ENCODE data around the gene ERBB4.

The ERBB4 gene

GRCh38 chr2:212441821-212442220 is 96.8 kb downstream of the ERBB4 start:
- H3K4me3 ChIP-seq (ENCODE audit: low read length in 2 of 2) = no peak overlapping the region
- H3K9me3 ChIP-seq (ENCODE audit: control insufficient read depth in 2 of 2, low read length in 2 of 2) = no peaks in the 10 kb centered on the region
- H3K27ac ChIP-seq (ENCODE audit: low read depth in 2 of 2, low read length in 2 of 2) = no peak overlapping the region
- no peak overlapping the region for H3K9ac ChIP-seq (ENCODE audit: low read depth in 1 of 2, low read length in 2 of 2)
- H3K36me3 ChIP-seq (ENCODE audit: control insufficient read depth in 2 of 2, insufficient read depth in 2 of 2, low read length in 2 of 2) = no peaks in the 10 kb centered on the region
- no peaks in the 10 kb centered on the region for H3K4me1 ChIP-seq (ENCODE audit: control insufficient read depth in 2 of 2, insufficient read depth in 2 of 2, low read length in 2 of 2)
- no peaks in the 10 kb centered on the region for H3K27me3 ChIP-seq (ENCODE audit: control insufficient read depth in 2 of 2, insufficient read depth in 2 of 2, low read length in 2 of 2)

- no peaks in the 10 kb centered on the region for H3K9me3 ChIP-seq (ENCODE audit: control insufficient read depth in 2 of 2, low read length in 2 of 2)
- no peaks in the 10 kb centered on the region for H3K27me3 ChIP-seq (ENCODE audit: control insufficient read depth in 2 of 2, insufficient read depth in 2 of 2, low read length in 2 of 2)
- no peaks in the 10 kb centered on the region for H3K36me3 ChIP-seq (ENCODE audit: control insufficient read depth in 2 of 2, insufficient read depth in 2 of 2, low read length in 2 of 2)
- H3K4me3 ChIP-seq (ENCODE audit: low read length in 2 of 2) = no peak overlapping the region
- H3K27ac ChIP-seq (ENCODE audit: low read depth in 2 of 2, low read length in 2 of 2) = no peak overlapping the region
- no peaks in the 10 kb centered on the region for H3K4me1 ChIP-seq (ENCODE audit: control insufficient read depth in 2 of 2, insufficient read depth in 2 of 2, low read length in 2 of 2)
- no peak overlapping the region for H3K9ac ChIP-seq (ENCODE audit: low read depth in 1 of 2, low read length in 2 of 2)
Measured at GRCh38 chr2:212441141-212441540, 97.5 kb downstream of the ERBB4 start.

GRCh38 chr2:212428681-212429478 is 109.7 kb downstream of the ERBB4 start:
- Histone ChIP-seq H3K4me3 (ENCODE audit: low read length in 2 of 2) (no peak overlapping the region), H3K4me1 (ENCODE audit: control insufficient read depth in 2 of 2, insufficient read depth in 2 of 2, low read length in 2 of 2) (no peaks in the 10 kb centered on the region), H3K9me3 (ENCODE audit: control insufficient read depth in 2 of 2, low read length in 2 of 2) (no peaks in the 10 kb centered on the region), H3K27ac (ENCODE audit: low read depth in 2 of 2, low read length in 2 of 2) (no peak overlapping the region), H3K36me3 (ENCODE audit: control insufficient read depth in 2 of 2, insufficient read depth in 2 of 2, low read length in 2 of 2) (no peaks in the 10 kb centered on the region), H3K27me3 (ENCODE audit: control insufficient read depth in 2 of 2, insufficient read depth in 2 of 2, low read length in 2 of 2) (no peaks in the 10 kb centered on the region), H3K9ac (ENCODE audit: low read depth in 1 of 2, low read length in 2 of 2) (no peak overlapping the region)

GRCh38 chr2:212427638-212428037 is 111.0 kb downstream of the ERBB4 start:
- no peaks in the 10 kb centered on the region for H3K4me1 ChIP-seq (ENCODE audit: control insufficient read depth in 2 of 2, insufficient read depth in 2 of 2, low read length in 2 of 2)
- H3K9me3 ChIP-seq (ENCODE audit: control insufficient read depth in 2 of 2, low read length in 2 of 2) = no peaks in the 10 kb centered on the region
- H3K4me3 ChIP-seq (ENCODE audit: low read length in 2 of 2) = no peak overlapping the region
- H3K27me3 ChIP-seq (ENCODE audit: control insufficient read depth in 2 of 2, insufficient read depth in 2 of 2, low read length in 2 of 2) = no peaks in the 10 kb centered on the region
- H3K9ac ChIP-seq (ENCODE audit: low read depth in 1 of 2, low read length in 2 of 2) = no peak overlapping the region
- no peaks in the 10 kb centered on the region for H3K36me3 ChIP-seq (ENCODE audit: control insufficient read depth in 2 of 2, insufficient read depth in 2 of 2, low read length in 2 of 2)
- no peak overlapping the region for H3K27ac ChIP-seq (ENCODE audit: low read depth in 2 of 2, low read length in 2 of 2)

GRCh38 chr2:212426637-212427412 is 111.8 kb downstream of the ERBB4 start:
- no peak overlapping the region for H3K9ac ChIP-seq (ENCODE audit: low read depth in 1 of 2, low read length in 2 of 2)
- H3K27me3 ChIP-seq (ENCODE audit: control insufficient read depth in 2 of 2, insufficient read depth in 2 of 2, low read length in 2 of 2) = no peaks in the 10 kb centered on the region
- no peak overlapping the region for H3K27ac ChIP-seq (ENCODE audit: low read depth in 2 of 2, low read length in 2 of 2)
- H3K9me3 ChIP-seq (ENCODE audit: control insufficient read depth in 2 of 2, low read length in 2 of 2) = no peaks in the 10 kb centered on the region
- H3K4me1 ChIP-seq (ENCODE audit: control insufficient read depth in 2 of 2, insufficient read depth in 2 of 2, low read length in 2 of 2) = no peaks in the 10 kb centered on the region
- no peak overlapping the region for H3K4me3 ChIP-seq (ENCODE audit: low read length in 2 of 2)
- no peaks in the 10 kb centered on the region for H3K36me3 ChIP-seq (ENCODE audit: control insufficient read depth in 2 of 2, insufficient read depth in 2 of 2, low read length in 2 of 2)

GRCh38 chr2:212424082-212424481 is 114.5 kb downstream of the ERBB4 start:
- Histone ChIP-seq H3K27me3 (ENCODE audit: control insufficient read depth in 2 of 2, insufficient read depth in 2 of 2, low read length in 2 of 2) (no peaks in the 10 kb centered on the region), H3K4me1 (ENCODE audit: control insufficient read depth in 2 of 2, insufficient read depth in 2 of 2, low read length in 2 of 2) (no peaks in the 10 kb centered on the region), H3K9me3 (ENCODE audit: control insufficient read depth in 2 of 2, low read length in 2 of 2) (no peaks in the 10 kb centered on the region), H3K36me3 (ENCODE audit: control insufficient read depth in 2 of 2, insufficient read depth in 2 of 2, low read length in 2 of 2) (no peaks in the 10 kb centered on the region), H3K4me3 (ENCODE audit: low read length in 2 of 2) (no peak overlapping the region), H3K27ac (ENCODE audit: low read depth in 2 of 2, low read length in 2 of 2) (no peak overlapping the region), H3K9ac (ENCODE audit: low read depth in 1 of 2, low read length in 2 of 2) (no peak overlapping the region)

GRCh38 chr2:212423089-212423488 is 115.5 kb downstream of the ERBB4 start:
- Histone ChIP-seq H3K4me1 (ENCODE audit: control insufficient read depth in 2 of 2, insufficient read depth in 2 of 2, low read length in 2 of 2) (no peaks in the 10 kb centered on the region), H3K4me3 (ENCODE audit: low read length in 2 of 2) (no peak overlapping the region), H3K9me3 (ENCODE audit: control insufficient read depth in 2 of 2, low read length in 2 of 2) (no peaks in the 10 kb centered on the region), H3K27me3 (ENCODE audit: control insufficient read depth in 2 of 2, insufficient read depth in 2 of 2, low read length in 2 of 2) (no peaks in the 10 kb centered on the region), H3K36me3 (ENCODE audit: control insufficient read depth in 2 of 2, insufficient read depth in 2 of 2, low read length in 2 of 2) (no peaks in the 10 kb centered on the region), H3K27ac (ENCODE audit: low read depth in 2 of 2, low read length in 2 of 2) (no peak overlapping the region), H3K9ac (ENCODE audit: low read depth in 1 of 2, low read length in 2 of 2) (no peak overlapping the region)

- H3K27ac ChIP-seq (ENCODE audit: low read depth in 2 of 2, low read length in 2 of 2) = no peak overlapping the region
- H3K4me1 ChIP-seq (ENCODE audit: control insufficient read depth in 2 of 2, insufficient read depth in 2 of 2, low read length in 2 of 2) = no peaks in the 10 kb centered on the region
- no peak overlapping the region for H3K9ac ChIP-seq (ENCODE audit: low read depth in 1 of 2, low read length in 2 of 2)
- H3K9me3 ChIP-seq (ENCODE audit: control insufficient read depth in 2 of 2, low read length in 2 of 2) = no peaks in the 10 kb centered on the region
- no peaks in the 10 kb centered on the region for H3K36me3 ChIP-seq (ENCODE audit: control insufficient read depth in 2 of 2, insufficient read depth in 2 of 2, low read length in 2 of 2)
- no peaks in the 10 kb centered on the region for H3K27me3 ChIP-seq (ENCODE audit: control insufficient read depth in 2 of 2, insufficient read depth in 2 of 2, low read length in 2 of 2)
- H3K4me3 ChIP-seq (ENCODE audit: low read length in 2 of 2) = no peak overlapping the region
Measured at GRCh38 chr2:212421556-212422334, 116.9 kb downstream of the ERBB4 start.

GRCh38 chr2:212416086-212416485 is 122.5 kb downstream of the ERBB4 start:
- H3K4me3 ChIP-seq (ENCODE audit: low read length in 2 of 2) = no peak overlapping the region
- no peaks in the 10 kb centered on the region for H3K4me1 ChIP-seq (ENCODE audit: control insufficient read depth in 2 of 2, insufficient read depth in 2 of 2, low read length in 2 of 2)
- no peak overlapping the region for H3K27ac ChIP-seq (ENCODE audit: low read depth in 2 of 2, low read length in 2 of 2)
- no peak overlapping the region for H3K9ac ChIP-seq (ENCODE audit: low read depth in 1 of 2, low read length in 2 of 2)
- no peaks in the 10 kb centered on the region for H3K36me3 ChIP-seq (ENCODE audit: control insufficient read depth in 2 of 2, insufficient read depth in 2 of 2, low read length in 2 of 2)
- no peaks in the 10 kb centered on the region for H3K27me3 ChIP-seq (ENCODE audit: control insufficient read depth in 2 of 2, insufficient read depth in 2 of 2, low read length in 2 of 2)
- H3K9me3 ChIP-seq (ENCODE audit: control insufficient read depth in 2 of 2, low read length in 2 of 2) = no peaks in the 10 kb centered on the region

- Histone ChIP-seq H3K4me1 (ENCODE audit: control insufficient read depth in 2 of 2, insufficient read depth in 2 of 2, low read length in 2 of 2) (no peaks in the 10 kb centered on the region), H3K27me3 (ENCODE audit: control insufficient read depth in 2 of 2, insufficient read depth in 2 of 2, low read length in 2 of 2) (no peaks in the 10 kb centered on the region), H3K27ac (ENCODE audit: low read depth in 2 of 2, low read length in 2 of 2) (no peak overlapping the region), H3K36me3 (ENCODE audit: control insufficient read depth in 2 of 2, insufficient read depth in 2 of 2, low read length in 2 of 2) (no peaks in the 10 kb centered on the region), H3K4me3 (ENCODE audit: low read length in 2 of 2) (no peak overlapping the region), H3K9me3 (ENCODE audit: control insufficient read depth in 2 of 2, low read length in 2 of 2) (no peaks in the 10 kb centered on the region), H3K9ac (ENCODE audit: low read depth in 1 of 2, low read length in 2 of 2) (no peak overlapping the region)
Measured at GRCh38 chr2:212414767-212415211, 123.8 kb downstream of the ERBB4 start.

Measured in mucosa of rectum (tissue), 2 donors.